Activated gamma-delta T cell treated with anti-CD3 and anti-CD28 coated beads, Interleukin-2, amount 50 U/mL, for 16 hours (primary cell): ENCODE data around the gene ATP13A1.

Experiments
- DNase-seq: peaks from one replicate; pipeline ENCODE4 v3.0.0-alpha.2; 2020; ENCODE audit warnings: low read depth

Gene ATP13A1

GRCh38 chr19:19643158-19644053, 20.1 kb downstream of the ATP13A1 start, which contains the start of gene GMIP:
Gene GMIP (minus strand): TSS chr19:19643657. CDS start chr19:19643529, 128 bp downstream.
- DNase-seq, result peak; percentile 82

GRCh38 chr19:19642506-19643157, 20.8 kb downstream of the ATP13A1 start:
- DNase-seq, result peak; percentile 42

- no peak for DNase-seq
Measured at GRCh38 chr19:19637523-19638251, 25.8 kb downstream of the ATP13A1 start.

GRCh38 chr19:19637186-19637522, 26.3 kb downstream of the ATP13A1 start:
- DNase-seq, result no peak

- no peak for DNase-seq
Measured at GRCh38 chr19:19636573-19637185, 26.8 kb downstream of the ATP13A1 start.

GRCh38 chr19:19635313-19635702, 28.2 kb downstream of the ATP13A1 start:
- DNase-seq, result no peak

GRCh38 chr19:19634516-19635312, 28.8 kb downstream of the ATP13A1 start:
- no peak for DNase-seq

- DNase-seq, result no peak
Measured at GRCh38 chr19:19633711-19634515, 29.6 kb downstream of the ATP13A1 start.

GRCh38 chr19:19632661-19633060, 30.8 kb downstream of the ATP13A1 start:
- DNase-seq, result no peak

GRCh38 chr19:19631346-19631745, 32.1 kb downstream of the ATP13A1 start:
- DNase-seq, result no peak

GRCh38 chr19:19630426-19630825, 33.0 kb downstream of the ATP13A1 start:
- DNase-seq, result no peak

- DNase-seq, result no peak
Measured at GRCh38 chr19:19630062-19630414, 33.4 kb downstream of the ATP13A1 start.

- DNase-seq, result peak; percentile 38
Measured at GRCh38 chr19:19628501-19629134, 34.9 kb downstream of the ATP13A1 start.

- peak; percentile 66 for DNase-seq
Measured at GRCh38 chr19:19627621-19628500, 35.6 kb downstream of the ATP13A1 start, which contains the start of gene LPAR2. Gene LPAR2 (minus strand): TSS chr19:19628220. CDS start chr19:19627275, 945 bp downstream.

GRCh38 chr19:19626516-19627472, 36.7 kb downstream of the ATP13A1 start:
- no peak for DNase-seq

GRCh38 chr19:19624032-19624570, 39.4 kb downstream of the ATP13A1 start:
- no peak for DNase-seq

GRCh38 chr19:19623383-19623782, 40.1 kb downstream of the ATP13A1 start:
- no peak for DNase-seq

GRCh38 chr19:19619849-19620210, 43.6 kb downstream of the ATP13A1 start:
- no peak for DNase-seq
